Uterus (tissue), 4 donors: ENCODE measurements around the gene SPDYE18. TPM values are rescaled to one million over a fixed set of nuclear protein-coding genes. Genes with fewer than 3 reads are reported as not detected.
"Not testable (repeated sequence)": the region's sequence is repeated elsewhere in the genome, so short reads cannot be mapped to it uniquely, and the experiment has no call there.

Experiments
- DNase-seq, 2 donors: peaks; one replicate each; pipeline ENCODE4 v3.0.0-alpha.2; 2019 to 2020
- H3K27ac ChIP-seq, 2 donors: fragments of 200-600 bp; sonication (generic); 1 replicate in 1 of 2; 2 replicates in 1 of 2; pipeline ENCODE4 v1.5.1; 2016 to 2018
- H3K27me3 ChIP-seq, 2 donors: fragments of 200-600 bp; sonication (generic); one replicate each; pipeline ENCODE4 v1.5.1; 2018 to 2019; ENCODE audit warnings: control low read depth in 1 of 2
- H3K36me3 ChIP-seq, 2 donors: fragments of 200-600 bp; sonication (generic); one replicate each; pipeline ENCODE4 v1.5.1; 2019; ENCODE audit warnings: control low read depth in 1 of 2
- H3K4me1 ChIP-seq, 2 donors: fragments of 200-600 bp; sonication (generic); one replicate each; pipeline ENCODE4 v1.5.1; 2018 to 2019; ENCODE audit warnings: control low read depth in 1 of 2
- H3K4me3 ChIP-seq, 2 donors: fragments of 200-600 bp; sonication (generic); 1 replicate in 1 of 2; 2 replicates in 1 of 2; pipeline ENCODE4 v1.5.1; 2018 to 2019; ENCODE audit warnings: mild to moderate bottlenecking in 1 of 2
- H3K9me3 ChIP-seq, 2 donors: fragments of 200-600 bp; sonication (generic); one replicate each; pipeline ENCODE4 v1.5.1; 2019; ENCODE audit warnings: control low read depth in 1 of 2
- intact Hi-C: fragments of 100-400 bp; cut with DNase I; formaldehyde crosslinking; loops from one replicate; pipeline ENCODE4 v1.15.1; 2023; ENCODE audit warnings: low total_unique reads
- total RNA-seq, 4 donors: library from RNA; depleted of rRNA in 3 of 4; stranded (reverse); fragments of >200 nt in 3 of 4; gene quantifications; one replicate each; pipeline versions ENCODE4 v1.1.0 to v1.2.4, GENCODE V29; 2014 to 2023
- donor health status: DM: yes; HTN: yes; CAD: no.

SPDYE18 gene, protein sequence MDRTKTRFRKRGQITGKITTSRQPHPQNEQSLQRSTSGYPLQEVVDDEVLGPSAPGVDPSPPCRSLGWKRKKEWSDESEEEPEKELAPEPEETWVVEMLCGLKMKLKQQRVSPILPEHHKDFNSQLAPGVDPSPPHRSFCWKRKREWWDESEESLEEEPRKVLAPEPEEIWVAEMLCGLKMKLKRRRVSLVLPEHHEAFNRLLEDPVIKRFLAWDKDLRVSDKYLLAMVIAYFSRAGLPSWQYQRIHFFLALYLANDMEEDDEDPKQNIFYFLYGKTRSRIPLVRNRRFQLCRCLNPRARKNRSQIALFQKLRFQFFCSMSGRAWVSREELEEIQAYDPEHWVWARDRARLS
- total RNA-seq, result 1 to 10 TPM in 2 of 4 donors, under 1 TPM in 1, not detected in 1; 0.69 to 2.6 (median 1.6) TPM

GRCh38 chr7:77062557-77062956 lies at the start of gene SPDYE18:
TSS of gene SPDYE18 (minus strand) at chr7:77062558. CDS start at chr7:77060512, 2,046 bp downstream.
- H3K27ac ChIP-seq, H3K4me1 ChIP-seq, H3K27me3 ChIP-seq, H3K4me3 ChIP-seq, H3K9me3 ChIP-seq, DNase-seq, H3K36me3 ChIP-seq, intact Hi-C loops: not testable (repeated sequence)

GRCh38 chr7:77108362-77108761 lies 46.0 kb upstream of the SPDYE18 start:
- intact Hi-C loops, H3K27me3 ChIP-seq, H3K27ac ChIP-seq, H3K4me3 ChIP-seq, DNase-seq, H3K4me1 ChIP-seq, H3K36me3 ChIP-seq, H3K9me3 ChIP-seq: not testable (repeated sequence)

DNA sequence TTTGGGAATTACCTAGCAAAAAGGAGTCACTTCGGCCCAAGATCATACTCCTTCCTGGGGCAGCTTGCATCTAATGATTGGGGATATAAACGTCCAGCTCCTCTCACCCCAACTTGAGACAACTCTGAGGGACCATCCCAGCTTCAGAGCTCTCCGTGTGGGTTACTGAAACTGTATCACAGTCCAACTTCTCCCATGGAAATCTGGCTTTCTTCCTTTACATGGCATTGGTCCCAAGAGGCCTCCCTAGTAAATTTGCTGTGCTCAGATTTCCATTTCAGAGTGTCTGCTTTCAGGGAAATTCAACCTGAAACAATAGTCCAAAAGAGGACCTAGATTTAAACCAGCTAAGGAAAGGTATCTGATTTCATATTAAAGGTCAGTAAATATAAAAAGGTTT lies 45.3 kb upstream of the SPDYE18 start:
- H3K4me1 ChIP-seq, H3K36me3 ChIP-seq, intact Hi-C loops, H3K9me3 ChIP-seq, H3K27me3 ChIP-seq, H3K4me3 ChIP-seq, DNase-seq: not testable (repeated sequence)
- H3K27ac ChIP-seq, result peak overlapping the region; percentile 5 to 8

- H3K27me3 ChIP-seq, H3K36me3 ChIP-seq, H3K4me3 ChIP-seq, intact Hi-C loops, H3K27ac ChIP-seq, H3K9me3 ChIP-seq, DNase-seq, H3K4me1 ChIP-seq: not testable (repeated sequence)
Measured at GRCh38 chr7:77105904-77106303, 43.5 kb upstream of the SPDYE18 start.

DNA sequence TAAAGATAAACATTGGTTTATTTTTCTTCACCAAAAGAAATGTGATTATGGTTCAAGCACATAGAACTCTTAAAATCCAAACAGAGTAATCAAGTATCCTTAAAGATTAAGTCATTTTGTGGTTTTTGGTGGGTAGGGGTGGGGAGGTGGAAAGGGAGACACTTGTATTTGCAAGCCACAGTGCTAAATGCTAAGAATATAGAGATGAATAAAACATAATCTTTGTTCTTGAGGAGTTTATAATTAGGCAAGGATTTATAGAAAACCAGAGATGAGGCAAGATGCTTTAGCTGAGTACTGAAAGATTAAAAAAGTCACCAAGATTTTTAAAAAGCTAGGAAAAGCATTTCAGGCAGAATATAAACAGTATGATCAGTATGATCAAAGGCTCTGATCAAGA lies 40.3 kb upstream of the SPDYE18 start:
- DNase-seq, H3K27me3 ChIP-seq, H3K4me3 ChIP-seq, intact Hi-C loops, H3K9me3 ChIP-seq, H3K4me1 ChIP-seq, H3K27ac ChIP-seq, H3K36me3 ChIP-seq: not testable (repeated sequence)

GRCh38 chr7:77101187-77101586 lies 38.8 kb upstream of the SPDYE18 start:
- H3K36me3 ChIP-seq, H3K9me3 ChIP-seq, H3K27me3 ChIP-seq, DNase-seq, intact Hi-C loops, H3K4me1 ChIP-seq, H3K4me3 ChIP-seq, H3K27ac ChIP-seq: not testable (repeated sequence)

GRCh38 chr7:77100501-77100900 lies 38.1 kb upstream of the SPDYE18 start:
- DNase-seq, H3K9me3 ChIP-seq, H3K4me1 ChIP-seq, intact Hi-C loops, H3K36me3 ChIP-seq, H3K4me3 ChIP-seq, H3K27me3 ChIP-seq, H3K27ac ChIP-seq: not testable (repeated sequence)

DNA sequence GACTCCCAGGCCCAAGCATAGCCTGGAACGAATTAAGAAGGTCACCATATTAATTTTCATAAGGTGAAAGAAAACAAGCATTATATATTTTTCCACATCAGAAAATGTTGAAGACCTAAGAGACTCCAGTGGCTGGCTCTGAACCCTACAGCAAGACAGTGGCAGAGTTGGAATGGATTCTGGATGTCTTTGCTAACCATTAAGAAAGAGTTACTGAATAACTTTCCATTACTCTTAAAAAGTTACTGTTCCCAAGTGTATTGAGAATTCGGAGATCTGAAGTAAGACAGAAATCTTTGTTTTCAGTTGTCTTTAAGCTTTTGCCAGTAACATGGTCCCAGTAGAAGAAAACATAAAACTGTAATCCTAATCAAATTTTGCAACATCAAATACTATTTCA lies 29.9 kb upstream of the SPDYE18 start:
- H3K4me1 ChIP-seq, H3K27ac ChIP-seq, H3K36me3 ChIP-seq, H3K9me3 ChIP-seq, DNase-seq, H3K4me3 ChIP-seq, intact Hi-C loops, H3K27me3 ChIP-seq: not testable (repeated sequence)

DNA sequence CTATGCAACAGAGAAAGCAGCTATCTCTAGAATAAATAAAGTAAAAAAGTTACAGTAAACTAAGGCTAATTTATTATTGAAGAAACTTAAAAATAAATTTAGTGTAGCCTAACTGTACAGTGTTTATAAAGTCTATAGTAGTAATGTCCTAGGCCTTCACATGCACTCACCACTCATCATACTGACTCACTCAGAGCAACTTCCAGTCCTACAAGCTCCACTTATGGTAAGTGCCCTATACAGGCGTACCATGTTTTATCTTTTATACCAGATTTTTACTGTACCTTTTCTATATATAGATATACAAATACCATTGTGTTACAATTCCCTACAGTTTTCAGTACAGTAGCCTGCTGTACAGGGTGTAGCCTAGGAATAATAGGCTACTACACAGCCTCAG lies 19.8 kb upstream of the SPDYE18 start:
- H3K4me1 ChIP-seq, DNase-seq, intact Hi-C loops, H3K27ac ChIP-seq, H3K9me3 ChIP-seq, H3K27me3 ChIP-seq, H3K4me3 ChIP-seq, H3K36me3 ChIP-seq: not testable (repeated sequence)

DNA sequence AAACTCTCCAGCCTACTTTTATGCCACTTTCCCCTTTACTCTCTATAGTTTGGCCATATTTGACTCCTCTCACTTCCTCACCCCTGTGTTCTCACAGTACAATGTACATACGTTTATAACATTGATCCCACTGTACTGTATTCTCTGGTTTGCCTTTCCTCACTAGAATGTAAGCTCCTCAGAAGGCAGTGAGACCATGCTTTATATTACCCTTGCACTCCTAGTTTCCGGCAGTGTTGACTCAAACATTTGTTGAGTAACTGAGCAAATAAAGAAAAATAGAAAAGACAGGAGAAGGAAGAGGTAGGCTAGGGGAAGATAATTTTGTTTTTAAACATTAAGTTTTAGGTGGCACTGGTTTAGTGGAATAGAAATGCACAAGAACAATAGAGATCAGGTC lies 17.9 kb upstream of the SPDYE18 start:
- intact Hi-C loops, H3K4me3 ChIP-seq, DNase-seq, H3K27me3 ChIP-seq, H3K4me1 ChIP-seq, H3K9me3 ChIP-seq, H3K36me3 ChIP-seq, H3K27ac ChIP-seq: not testable (repeated sequence)

GRCh38 chr7:77079624-77080023 lies 17.3 kb upstream of the SPDYE18 start:
- intact Hi-C loops, DNase-seq: not testable (repeated sequence)

GRCh38 chr7:77079112-77079511 lies 16.8 kb upstream of the SPDYE18 start:
- DNase-seq, H3K9me3 ChIP-seq, H3K4me1 ChIP-seq, H3K27me3 ChIP-seq, H3K27ac ChIP-seq, intact Hi-C loops, H3K36me3 ChIP-seq, H3K4me3 ChIP-seq: not testable (repeated sequence)

More at GRCh38 chr7:77079624-77080023, 17.3 kb upstream of the SPDYE18 start:
- H3K36me3 ChIP-seq, H3K9me3 ChIP-seq, H3K27ac ChIP-seq, H3K4me3 ChIP-seq, H3K4me1 ChIP-seq, H3K27me3 ChIP-seq: not testable (repeated sequence)

DNA sequence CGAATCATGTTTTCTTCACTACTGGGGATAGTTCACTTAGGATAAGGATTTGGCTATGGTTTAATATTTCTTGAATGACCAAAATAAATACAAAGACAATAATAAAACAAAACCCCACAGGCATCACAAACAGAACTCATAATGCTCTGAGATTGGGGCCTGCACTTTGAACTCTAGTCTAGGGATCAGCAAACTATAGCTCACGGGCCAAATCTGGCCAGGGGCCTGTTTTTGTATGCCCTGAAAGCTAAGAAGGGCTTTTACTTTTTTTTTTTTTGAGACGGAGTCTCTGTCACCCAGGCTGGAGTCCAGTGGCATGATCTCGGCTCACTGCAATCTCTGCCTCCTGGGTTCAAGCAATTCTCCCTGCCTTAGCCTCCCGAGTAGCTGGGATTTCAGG lies 14.7 kb upstream of the SPDYE18 start:
- H3K4me1 ChIP-seq, H3K36me3 ChIP-seq, H3K4me3 ChIP-seq, intact Hi-C loops, H3K27me3 ChIP-seq, H3K27ac ChIP-seq, H3K9me3 ChIP-seq, DNase-seq: not testable (repeated sequence)

GRCh38 chr7:77074786-77075396 lies 12.5 kb upstream of the SPDYE18 start:
- H3K27me3 ChIP-seq, H3K4me1 ChIP-seq, H3K9me3 ChIP-seq, H3K36me3 ChIP-seq, H3K27ac ChIP-seq, DNase-seq, intact Hi-C loops, H3K4me3 ChIP-seq: not testable (repeated sequence)
